Activated T-helper 1 cell treated with anti-CD3 and anti-CD28 coated beads, Interleukin-12 subunit alpha, Interleukin-12 subunit beta, Interleukin-2, Interleukin-4 antibody, amounts not matched to agents 30 ng/mL and 10 ng/mL and 1 ng/mL, durations not matched to agents 14 hours and 24 hours and 36 hours (primary cell): ENCODE data around the gene SNX7. TPM values are rescaled to one million over a fixed set of nuclear protein-coding genes. Genes with fewer than 3 reads are reported as not detected.
A peak's percentile ranks its signal among the peaks of the same experiment; 100 is the strongest.

ENCODE experiments used
- DNase-seq: peaks from one replicate; pipeline ENCODE4 v3.0.0; 2021; ENCODE audit warnings: low spot score
- H3K27ac Mint-ChIP-seq: one replicate; pipeline ENCODE4 v1.8.0; 2021; ENCODE audit warnings: mild to moderate bottlenecking, mixed read lengths
- H3K27me3 Mint-ChIP-seq: one replicate; pipeline ENCODE4 v1.8.0; 2022; ENCODE audit warnings: mild to moderate bottlenecking, moderate library complexity, mixed read lengths; ENCODE audit not compliant: insufficient read depth
- H3K36me3 Mint-ChIP-seq: one replicate; pipeline ENCODE4 v1.8.0; 2021; ENCODE audit warnings: low read depth, mixed read lengths
- H3K4me1 Mint-ChIP-seq: one replicate; pipeline ENCODE4 v1.8.0; 2021; ENCODE audit warnings: low read depth, mixed read lengths
- H3K4me3 Mint-ChIP-seq: one replicate; pipeline ENCODE4 v1.8.0; 2021; ENCODE audit warnings: mild to moderate bottlenecking, moderate library complexity, mixed read lengths
- H3K9me3 Mint-ChIP-seq: one replicate; pipeline ENCODE4 v1.8.0; 2021; ENCODE audit warnings: mixed read lengths
- intact Hi-C: fragments of 100-400 bp; cut with micrococcal nuclease; formaldehyde crosslinking; loops from one replicate; pipeline ENCODE4 v1.15.1; 2024
- total RNA-seq: library from RNA; stranded (reverse); gene quantifications from 2 replicates; pipeline ENCODE4 v1.2.3, GENCODE V29; 2022

The SNX7 gene
- total RNA-seq, 1 donor from 2014 or later, result not detected

DNA sequence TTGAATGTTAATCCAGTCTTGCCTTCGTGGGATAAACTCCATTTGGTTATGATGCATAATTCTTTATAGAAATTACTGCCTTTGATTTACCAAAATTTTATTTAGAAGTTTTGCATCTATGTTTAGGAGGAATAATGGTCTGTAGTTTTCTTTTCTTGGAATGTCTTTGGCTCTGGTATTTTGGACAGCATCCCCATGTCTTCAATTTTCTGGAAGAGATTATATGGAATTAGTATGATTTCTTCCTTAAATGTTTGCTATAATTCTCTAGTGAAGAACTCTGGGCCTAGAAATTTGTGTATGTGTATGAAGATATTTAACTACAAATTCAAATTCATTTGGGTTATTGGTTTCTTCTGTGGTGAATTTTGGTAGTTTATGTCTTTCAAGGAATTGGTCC is 92.7 kb downstream of the SNX7 start:
- Mint-ChIP-seq H3K9me3 (no peaks in the 10 kb centered on the region), H3K36me3 (no peaks in the 10 kb centered on the region), H3K4me1 (no peaks in the 10 kb centered on the region), H3K27me3 (peaks cover 5% of the 10 kb centered on the region), H3K4me3 (no peak overlapping the region), H3K27ac (no peak overlapping the region)
- DNase-seq, result no peak
- intact Hi-C loops, result no loop called here

DNA sequence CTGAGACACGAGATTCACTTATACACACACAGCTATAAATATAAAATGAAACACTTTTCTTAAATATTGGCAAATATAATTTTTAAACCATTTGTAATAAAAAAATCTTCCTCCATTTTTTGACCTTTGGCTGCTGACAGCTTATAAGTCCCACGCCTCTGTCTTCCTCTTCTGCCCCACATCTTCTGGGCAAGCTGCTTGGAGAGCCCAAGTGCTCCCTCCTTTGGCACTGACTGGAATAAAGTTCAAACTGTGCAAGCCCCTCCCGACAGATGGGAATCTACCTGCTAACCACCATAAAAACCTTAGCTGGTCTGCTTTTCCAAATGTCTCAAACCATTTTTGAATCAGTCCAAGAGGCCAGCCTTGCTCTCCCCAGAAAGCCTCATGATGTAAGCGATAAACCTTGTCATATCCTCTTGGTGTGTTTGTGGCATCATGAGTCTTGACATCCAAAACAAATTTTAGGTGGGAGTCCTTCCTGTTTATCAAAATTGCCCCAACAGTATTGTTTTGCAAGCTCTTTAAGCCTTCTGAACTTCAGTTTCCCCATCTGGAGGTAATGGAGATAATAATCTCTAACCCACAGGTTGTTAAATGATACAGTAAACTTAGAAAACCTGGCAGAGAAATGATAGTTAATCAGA is 99.8 kb downstream of the SNX7 start:
- intact Hi-C loops, result no loop called here

DNA sequence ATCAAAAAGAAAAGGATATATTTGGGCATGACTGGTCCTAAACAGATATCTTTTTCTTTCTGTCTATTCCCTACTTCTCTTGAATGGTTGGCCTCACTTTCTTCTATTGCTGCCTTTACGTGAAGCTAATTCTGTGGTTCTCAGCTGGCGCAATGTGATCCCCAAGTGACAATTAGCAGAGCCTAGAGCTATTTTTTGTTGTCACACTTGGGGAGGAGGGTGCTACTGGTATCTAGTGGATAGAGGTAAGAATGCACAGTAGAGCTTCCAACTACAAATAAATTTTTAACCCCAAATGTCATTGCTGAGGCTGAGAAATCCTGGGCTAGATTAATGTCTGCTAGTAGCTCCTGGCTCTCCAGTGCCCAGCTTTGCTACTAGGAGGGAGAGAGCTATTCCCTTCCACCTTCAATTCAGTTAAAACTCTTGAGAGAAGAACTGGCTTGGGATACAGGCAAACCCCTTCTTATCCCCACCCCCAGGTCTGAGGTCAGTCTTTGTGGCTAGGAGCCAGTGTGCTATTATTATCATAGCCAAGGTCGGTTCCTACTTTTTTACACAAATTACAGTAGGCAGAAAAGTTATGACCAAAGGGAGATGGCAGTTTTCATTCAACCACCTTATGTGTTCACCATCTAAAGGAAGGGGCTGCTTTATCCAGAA is 102.1 kb downstream of the SNX7 start:
- Mint-ChIP-seq H3K9me3 (no peaks in the 10 kb centered on the region), H3K27me3 (no peaks in the 10 kb centered on the region), H3K27ac (no peak overlapping the region), H3K4me1 (no peaks in the 10 kb centered on the region), H3K4me3 (no peak overlapping the region), H3K36me3 (no peaks in the 10 kb centered on the region)
- intact Hi-C loops, result no loop called here
- no peak for DNase-seq

More for the DNA sequence above, 99.8 kb downstream of the SNX7 start:
- no peaks in the 10 kb centered on the region for H3K9me3 Mint-ChIP-seq
- DNase-seq, result no peak
- H3K4me1 Mint-ChIP-seq, result no peaks in the 10 kb centered on the region
- no peaks in the 10 kb centered on the region for H3K27me3 Mint-ChIP-seq
- H3K36me3 Mint-ChIP-seq, result no peaks in the 10 kb centered on the region
- H3K4me3 Mint-ChIP-seq, result no peak overlapping the region
- H3K27ac Mint-ChIP-seq, result no peak overlapping the region

DNA sequence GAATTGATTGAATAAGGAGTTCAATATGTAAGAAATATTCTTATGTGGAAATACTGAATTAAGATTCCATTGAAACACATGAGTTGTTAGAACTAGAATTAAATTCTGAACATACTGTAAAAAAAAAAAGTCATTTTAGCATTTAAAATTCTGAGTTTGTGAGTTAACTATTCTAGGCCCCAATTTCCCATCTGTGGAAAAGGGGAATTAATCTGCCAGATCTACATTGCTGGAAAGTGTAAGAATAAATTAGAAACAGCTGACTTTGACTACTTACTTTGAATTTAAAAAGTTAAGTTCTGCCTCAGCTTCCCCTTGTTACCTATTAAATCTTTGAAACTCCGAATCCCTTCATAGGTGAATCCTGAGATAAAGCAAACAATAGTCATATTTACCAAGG is 103.0 kb downstream of the SNX7 start:
- no peak overlapping the region for H3K4me3 Mint-ChIP-seq
- H3K27me3 Mint-ChIP-seq, result no peaks in the 10 kb centered on the region
- intact Hi-C loops, result no loop called here
- no peaks in the 10 kb centered on the region for H3K9me3 Mint-ChIP-seq
- no peaks in the 10 kb centered on the region for H3K4me1 Mint-ChIP-seq
- no peak for DNase-seq
- H3K36me3 Mint-ChIP-seq, result no peaks in the 10 kb centered on the region
- H3K27ac Mint-ChIP-seq, result no peak overlapping the region

GRCh38 chr1:98766255-98766654 is 104.7 kb downstream of the SNX7 start:
- Mint-ChIP-seq H3K27me3 (peaks cover 2% of the 10 kb centered on the region), H3K27ac (no peak overlapping the region), H3K9me3 (no peaks in the 10 kb centered on the region), H3K4me3 (no peak overlapping the region), H3K36me3 (no peaks in the 10 kb centered on the region), H3K4me1 (no peaks in the 10 kb centered on the region)
- intact Hi-C loops, result no loop called here
- no peak for DNase-seq

GRCh38 chr1:98769162-98769561 is 107.6 kb downstream of the SNX7 start:
- Mint-ChIP-seq H3K27ac (no peak overlapping the region), H3K4me1 (no peaks in the 10 kb centered on the region), H3K9me3 (no peaks in the 10 kb centered on the region), H3K4me3 (no peak overlapping the region), H3K27me3 (peaks cover 4% of the 10 kb centered on the region), H3K36me3 (no peaks in the 10 kb centered on the region)
- intact Hi-C loops, result no loop called here
- DNase-seq, result no peak

DNA sequence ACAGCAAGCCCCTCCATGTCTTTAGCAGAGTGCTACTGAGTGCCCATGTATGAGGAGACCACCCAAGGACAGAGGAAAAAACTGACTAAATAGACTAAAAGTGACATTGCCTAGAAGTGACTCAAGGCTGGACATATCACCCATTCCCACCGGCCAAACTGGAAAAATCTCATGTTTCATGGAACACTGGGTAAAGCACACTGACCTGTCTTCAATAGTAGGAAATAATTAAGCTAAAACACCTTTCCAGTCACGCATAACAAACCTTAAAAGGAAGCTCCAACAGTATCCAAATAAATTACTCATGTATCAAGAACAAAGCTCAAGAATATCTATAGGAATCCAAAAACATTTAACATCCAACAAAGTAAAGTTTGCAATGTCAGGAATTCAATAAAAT is 120.4 kb downstream of the SNX7 start:
- Mint-ChIP-seq H3K4me1 (no peaks in the 10 kb centered on the region), H3K27ac (no peak overlapping the region), H3K36me3 (no peaks in the 10 kb centered on the region), H3K27me3 (peaks cover 8% of the 10 kb centered on the region), H3K4me3 (no peak overlapping the region), H3K9me3 (peaks cover 12% of the 10 kb centered on the region)
- intact Hi-C loops, result no loop called here
- no peak for DNase-seq

DNA sequence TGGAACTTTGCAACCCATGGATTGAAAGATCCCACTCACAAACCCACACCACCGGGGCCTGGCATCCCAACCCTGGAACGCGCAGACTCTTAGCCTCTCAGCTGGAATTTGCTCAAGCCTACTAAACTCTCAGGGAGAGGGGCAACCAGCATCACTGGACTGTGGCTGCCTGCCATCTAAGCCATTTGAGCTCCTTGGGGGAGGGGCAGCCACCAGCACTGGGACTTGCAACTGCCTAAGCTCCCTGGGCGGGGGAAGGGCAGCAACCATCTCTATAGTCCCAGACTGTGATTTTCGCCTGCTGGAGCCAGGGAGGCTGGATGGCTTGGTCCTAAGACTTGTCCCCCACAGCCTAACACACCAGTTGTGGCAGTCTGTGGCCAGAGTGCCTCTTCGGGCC is 122.3 kb downstream of the SNX7 start:
- intact Hi-C loops, result no loop called here
- no peak overlapping the region for H3K27ac Mint-ChIP-seq
- no peak for DNase-seq
- H3K36me3 Mint-ChIP-seq, result no peaks in the 10 kb centered on the region
- H3K4me1 Mint-ChIP-seq, result no peaks in the 10 kb centered on the region
- no peak overlapping the region for H3K4me3 Mint-ChIP-seq
- H3K27me3 Mint-ChIP-seq, result peaks cover 9% of the 10 kb centered on the region
- H3K9me3 Mint-ChIP-seq, result peaks cover 12% of the 10 kb centered on the region

GRCh38 chr1:98791498-98791897 is 130.0 kb downstream of the SNX7 start:
- Mint-ChIP-seq H3K9me3 (no peaks in the 10 kb centered on the region), H3K36me3 (no peaks in the 10 kb centered on the region), H3K27me3 (peaks cover 20% of the 10 kb centered on the region), H3K4me1 (no peaks in the 10 kb centered on the region), H3K4me3 (no peak overlapping the region), H3K27ac (no peak overlapping the region)
- no peak for DNase-seq
- intact Hi-C loops, result loop anchor here (10.0 kb wide), 2 partner anchors 143 to 393 kb away; no protein-coding TSS in a partner anchor

DNA sequence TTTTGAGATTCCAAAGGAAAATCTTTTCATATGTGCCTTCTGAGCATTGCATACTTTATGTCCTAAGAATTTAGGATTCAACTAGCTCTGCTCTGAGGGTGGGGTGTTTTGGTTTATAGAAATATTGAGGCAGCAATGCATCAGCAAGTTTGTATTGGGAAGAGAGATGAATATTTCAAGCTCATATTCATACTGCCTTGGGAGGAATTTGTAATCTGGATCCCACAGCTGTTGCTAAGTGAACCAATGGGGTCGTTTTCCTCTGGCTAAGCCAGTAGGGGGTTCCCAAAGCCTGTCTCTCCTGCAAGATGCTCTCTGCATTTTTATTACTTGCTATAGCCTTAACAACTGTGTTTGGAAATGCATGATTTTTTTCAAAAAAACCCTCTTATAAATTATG is 130.6 kb downstream of the SNX7 start:
- H3K9me3 Mint-ChIP-seq, result no peaks in the 10 kb centered on the region
- H3K36me3 Mint-ChIP-seq, result no peaks in the 10 kb centered on the region
- no peak for DNase-seq
- peaks cover 17% of the 10 kb centered on the region for H3K27me3 Mint-ChIP-seq
- intact Hi-C loops, result loop anchor here (10.0 kb wide), 2 partner anchors 143 to 393 kb away; no protein-coding TSS in a partner anchor
- H3K4me1 Mint-ChIP-seq, result peaks cover 5% of the 10 kb centered on the region
- no peak overlapping the region for H3K4me3 Mint-ChIP-seq
- no peak overlapping the region for H3K27ac Mint-ChIP-seq

DNA sequence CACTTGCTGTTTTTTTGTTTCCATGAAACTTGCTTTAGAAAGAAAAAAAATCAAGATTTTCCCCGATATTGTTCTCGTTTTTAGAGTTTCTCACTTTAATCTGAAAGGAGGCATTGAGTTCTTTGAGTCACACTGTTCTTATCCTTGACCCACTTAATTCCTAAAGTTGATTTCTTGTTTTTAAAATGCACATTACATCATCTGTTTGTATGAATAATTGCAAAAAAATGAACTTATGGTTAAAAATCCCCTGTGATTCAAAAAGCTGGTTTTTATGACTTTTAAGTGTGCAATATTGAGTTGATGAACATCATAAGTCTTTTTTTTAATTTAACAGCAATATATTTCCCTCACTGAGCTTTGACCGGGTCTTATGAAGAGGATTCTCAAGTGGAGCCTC is 131.6 kb downstream of the SNX7 start:
- no peak for DNase-seq
- intact Hi-C loops, result loop anchor here (10.0 kb wide), 2 partner anchors 142 to 392 kb away; no protein-coding TSS in a partner anchor
- no peak overlapping the region for H3K27ac Mint-ChIP-seq
- no peaks in the 10 kb centered on the region for H3K36me3 Mint-ChIP-seq
- H3K27me3 Mint-ChIP-seq, result peaks cover 17% of the 10 kb centered on the region
- H3K4me1 Mint-ChIP-seq, result peaks cover 12% of the 10 kb centered on the region
- H3K4me3 Mint-ChIP-seq, result no peak overlapping the region
- H3K9me3 Mint-ChIP-seq, result no peaks in the 10 kb centered on the region

- peak; percentile 36 for DNase-seq
- H3K9me3 Mint-ChIP-seq, result no peaks in the 10 kb centered on the region
- no peak overlapping the region for H3K27ac Mint-ChIP-seq
- no peaks in the 10 kb centered on the region for H3K36me3 Mint-ChIP-seq
- no peak overlapping the region for H3K4me3 Mint-ChIP-seq
- intact Hi-C loops, result loop anchor here (1.0 to 10.0 kb wide), 6 partner anchors 140 to 913 kb away; no protein-coding TSS in a partner anchor
- H3K4me1 Mint-ChIP-seq, result peaks cover 16% of the 10 kb centered on the region
- H3K27me3 Mint-ChIP-seq, result peaks cover 13% of the 10 kb centered on the region
Measured at GRCh38 chr1:98794196-98794886, 132.8 kb downstream of the SNX7 start.

DNA sequence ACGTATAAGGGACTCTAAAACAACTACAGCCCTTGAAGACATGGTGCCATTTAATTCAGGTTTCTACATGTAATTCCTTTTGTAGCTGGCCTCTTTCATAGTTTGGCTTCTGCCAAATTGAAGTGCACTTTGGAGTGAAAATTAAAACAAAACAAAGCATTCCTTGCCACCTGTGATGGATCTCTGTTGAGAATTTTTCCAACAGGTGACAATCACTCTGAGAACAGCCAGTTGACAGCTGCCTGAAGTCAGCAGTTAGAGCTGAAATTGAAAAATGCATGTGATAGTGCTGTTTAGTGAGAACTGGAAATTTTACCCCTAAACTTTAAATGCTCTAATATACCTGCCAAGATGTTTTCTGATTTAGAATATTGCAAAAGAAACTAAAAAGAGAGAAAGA is 134.5 kb downstream of the SNX7 start:
- Mint-ChIP-seq H3K4me3 (no peak overlapping the region), H3K27ac (no peak overlapping the region), H3K4me1 (peaks cover 16% of the 10 kb centered on the region), H3K36me3 (no peaks in the 10 kb centered on the region), H3K9me3 (no peaks in the 10 kb centered on the region), H3K27me3 (peaks cover 13% of the 10 kb centered on the region)
- intact Hi-C loops, result loop anchor here (10.0 kb wide), 2 partner anchors 139 to 389 kb away; no protein-coding TSS in a partner anchor
- no peak for DNase-seq
